SK-N-SH (cell line): ENCODE results near the gene TACC2. TPM values are rescaled to one million over a fixed set of nuclear protein-coding genes. Genes with fewer than 3 reads are reported as not detected.

Experiments
- CTCF ChIA-PET: fragments of 300-600, 350-600 bp; formaldehyde crosslinking; extraction: SDS; loops from one replicate; lab custom pipeline; 2021; lab: Yijun Ruan, JAX
- POLR2A ChIA-PET: fragments of 350-600 bp; sonication (Branson Sonifier 250); formaldehyde crosslinking; extraction: SDS; loops from one replicate; lab custom pipeline; 2020; ENCODE audit warnings: antibody characterized with exemption, inconsistent platforms; lab: Yijun Ruan, JAX
- DNase-seq: peaks from one replicate; pipeline ENCODE4 v3.0.0; 2012
- H2AFZ ChIP-seq: fragments of 200-600 bp; sonication (generic); 2 replicates; pipeline ENCODE4 v1.8.1; 2016; ENCODE audit warnings: antibody characterized with exemption, mild to moderate bottlenecking, low read depth
- H3F3A ChIP-seq: fragments of 200-600 bp; sonication (generic); replicated peaks from 2 replicates; pipeline ENCODE3; 2016; ENCODE audit warnings: antibody characterized with exemption, mild to moderate bottlenecking; ENCODE audit not compliant: insufficient read depth
- H3K27ac ChIP-seq, 2 experiments: fragments of 200-500 bp in 1 of 2; fragments of 200-600 bp in 1 of 2; sonication (Bioruptor generic) in 1 of 2; sonication (generic), shearing (Covaris generic) in 1 of 2; 2 replicates each; pipeline versions ENCODE4 v1.5.1 to v1.6.1; 2014 to 2016; ENCODE audit warnings: low read depth in 2 of 2, inconsistent platforms in 1 of 2, low read length in 1 of 2, mild to moderate bottlenecking in 1 of 2, mixed read lengths in 1 of 2
- H3K27me3 ChIP-seq: fragments of 200-600 bp; sonication (generic), shearing (Covaris generic); 2 replicates; pipeline ENCODE4 v1.6.1; 2016; ENCODE audit warnings: mixed run types; ENCODE audit not compliant: insufficient read depth
- H3K36me3 ChIP-seq, 2 experiments: fragments of 200-500 bp in 1 of 2; fragments of 200-600 bp in 1 of 2; sonication (Bioruptor generic) in 1 of 2; sonication (generic) in 1 of 2; replicated peaks in 1 of 2; 2 replicates each; pipeline versions ENCODE3 to v1.5.1; 2014 to 2016; ENCODE audit warnings: low read length in 1 of 2, mild to moderate bottlenecking in 1 of 2; ENCODE audit not compliant: insufficient read depth in 2 of 2, control insufficient read depth in 1 of 2
- H3K4me1 ChIP-seq, 2 experiments: fragments of 200-500 bp in 1 of 2; fragments of 200-600 bp in 1 of 2; sonication (Bioruptor generic) in 1 of 2; sonication (generic), shearing (Covaris generic) in 1 of 2; 2 replicates each; pipeline versions ENCODE4 v1.5.1 to v1.6.1; 2014 to 2016; ENCODE audit warnings: low read depth in 1 of 2, low read length in 1 of 2, mixed run types in 1 of 2; ENCODE audit not compliant: insufficient read depth in 2 of 2, control insufficient read depth in 1 of 2
- H3K4me2 ChIP-seq: fragments of 200-600 bp; sonication (generic), shearing (Covaris generic); 2 replicates; pipeline ENCODE4 v1.6.1; 2017; ENCODE audit warnings: mixed run types
- H3K4me3 ChIP-seq, 2 experiments: fragments of 200-500 bp in 1 of 2; fragments of 200-600 bp in 1 of 2; sonication (Bioruptor generic) in 1 of 2; sonication (generic), shearing (Covaris generic) in 1 of 2; 2 replicates each; pipeline versions ENCODE4 v1.5.1 to v1.8.1; 2014 to 2016; ENCODE audit warnings: low read depth in 2 of 2, inconsistent platforms in 1 of 2, low read length in 1 of 2, mild to moderate bottlenecking in 1 of 2, mixed read lengths in 1 of 2, moderate library complexity in 1 of 2
- H3K79me2 ChIP-seq: fragments of 200-600 bp; sonication (generic); 2 replicates; pipeline ENCODE4 v1.8.1; 2017; ENCODE audit warnings: mild to moderate bottlenecking; ENCODE audit not compliant: insufficient read depth
- H3K9ac ChIP-seq: fragments of 200-600 bp; sonication (generic); 2 replicates; pipeline ENCODE4 v1.6.1; 2017; ENCODE audit warnings: mixed run types
- H3K9me2 ChIP-seq: fragments of 200-600 bp; sonication (generic); 2 replicates; pipeline ENCODE4 v1.6.1; 2017; ENCODE audit warnings: mixed run types
- H3K9me3 ChIP-seq: fragments of 200-600 bp; sonication (generic); 2 replicates; pipeline ENCODE4 v1.6.1; 2017; ENCODE audit warnings: mixed run types, mild to moderate bottlenecking, moderate library complexity
- H4K20me1 ChIP-seq: fragments of 200-600 bp; sonication (generic); 2 replicates; pipeline ENCODE4 v1.6.1; 2017; ENCODE audit warnings: mild to moderate bottlenecking, mixed run types; ENCODE audit not compliant: insufficient read depth
- EP300 ChIP-seq, 2 experiments: IDR thresholded peaks; 2 replicates each; pipeline versions ENCODE4 v1.4.0 to v1.6.1; 2012; ENCODE audit warnings: borderline replicate concordance in 1 of 2, low read depth in 1 of 2, low read length in 1 of 2
- GATA2 ChIP-seq: sonication (generic); formaldehyde crosslinking; IDR thresholded peaks from 2 replicates; pipeline ENCODE4 v1.5.0; 2020; ENCODE audit warnings: mild to moderate bottlenecking, missing genetic modification reagents
- IRF3 ChIP-seq: fragments of 150-350 bp; IDR thresholded peaks from 2 replicates; pipeline ENCODE4 v1.6.1; 2016; ENCODE audit warnings: mild to moderate bottlenecking, low read depth, low read length
- JUND ChIP-seq: IDR thresholded peaks from 2 replicates; pipeline ENCODE4 v1.4.0; 2012
- MEF2A ChIP-seq: IDR thresholded peaks from 2 replicates; pipeline ENCODE4 v1.4.0; 2012; ENCODE audit warnings: low read depth, borderline replicate concordance
- NFIC ChIP-seq: IDR thresholded peaks from 2 replicates; pipeline ENCODE4 v1.4.0; 2012; ENCODE audit warnings: borderline replicate concordance
- NRF1 ChIP-seq: IDR thresholded peaks from 2 replicates; pipeline ENCODE4 v1.6.1; 2012; ENCODE audit warnings: low read depth, mild to moderate bottlenecking, low read length
- REST ChIP-seq: IDR thresholded peaks from 2 replicates; pipeline ENCODE4 v1.6.1; 2012; ENCODE audit warnings: mild to moderate bottlenecking, low read depth, low read length, moderate library complexity
- SIN3A ChIP-seq: IDR thresholded peaks from 2 replicates; pipeline ENCODE4 v1.6.1; 2012; ENCODE audit warnings: low read depth, mild to moderate bottlenecking, low read length, moderate library complexity, borderline replicate concordance
- SMC3 ChIP-seq: IDR thresholded peaks from 2 replicates; pipeline ENCODE4 v1.6.1; 2012; ENCODE audit warnings: low read depth, low read length, improper control_type of control experiment
- TCF12 ChIP-seq: IDR thresholded peaks from 2 replicates; pipeline ENCODE4 v1.4.0; 2012
- TEAD4 ChIP-seq: IDR thresholded peaks from 2 replicates; pipeline ENCODE4 v1.4.0; 2012; ENCODE audit warnings: mild to moderate bottlenecking, borderline replicate concordance; ENCODE audit not compliant: insufficient read depth
- WGBS: methylation state at CpG from one replicate; pipeline ENCODE4 v1.1.6; 2017; ENCODE audit warnings: low lambda C conversion rate; 5-methylcytosine and 5-hydroxymethylcytosine counted together
- polyA plus RNA-seq, 3 experiments: library from polyadenylated mRNA; depleted of rRNA; stranded (reverse); fragments of >200 nt; gene quantifications; 2 replicates each; pipeline ENCODE4 v1.2.3, GENCODE V29; 2012
- TF ChIP-seq, protein P1 (sequence below): IDR thresholded peaks from 2 replicates; pipeline ENCODE4; 2012
- TF ChIP-seq, protein P2 (sequence below): IDR thresholded peaks from 2 replicates; pipeline ENCODE4 v1.4.0; 2012; ENCODE audit warnings: low read depth, borderline replicate concordance

TACC2 gene
- polyA plus RNA-seq, 1 of the 3 experiments (the other 2 are of a cell fraction): 8.8 TPM

- TF ChIP-seq REST (no peak), JUND (no peak), IRF3 (no peak), EP300 (IDR thresholded peaks at IDR 0.05; ENCODE audit: borderline replicate concordance in 1 of 2, low read depth in 1 of 2, low read length in 1 of 2) (no peak)
These were observed 209.7 kb downstream of the TACC2 start (continued) for GRCh38 chr10:122198631-122199030.

GRCh38 chr10:122199070-122199469 is 210.1 kb downstream of the TACC2 start:
- H3K27ac ChIP-seq: no peak overlapping the region
- ChIA-PET POLR2A (no interaction called here), CTCF (interaction anchor here (0.6 kb wide), 1 partner anchor 8 kb away, joined by 3 read pairs; no protein-coding TSS in a partner anchor)
- no peaks in the 10 kb centered on the region for H4K20me1 ChIP-seq
- no peaks in the 10 kb centered on the region for H3K9me2 ChIP-seq
- 95% methylated on average over 9 of the region's 9 CpGs for WGBS
- no peak overlapping the region for H2AFZ ChIP-seq
- DNase-seq: no peak
- peaks cover 0 to 4% of the 10 kb centered on the region in 2 experiments for H3K36me3 ChIP-seq
- no peaks in the 10 kb centered on the region for H3K4me1 ChIP-seq
- H3K27me3 ChIP-seq: no peaks in the 10 kb centered on the region
- TF ChIP-seq SMC3 (no peak), GATA2 (CRISPR knock-in tag) (no peak)
- no peak overlapping the region for H3K4me2 ChIP-seq
- H3F3A ChIP-seq: no peaks in the 10 kb centered on the region
- H3K4me3 ChIP-seq: no peak overlapping the region
- no peak overlapping the region for H3K9ac ChIP-seq
- no peaks in the 10 kb centered on the region for H3K9me3 ChIP-seq
- no peaks in the 10 kb centered on the region for H3K79me2 ChIP-seq

DNA sequence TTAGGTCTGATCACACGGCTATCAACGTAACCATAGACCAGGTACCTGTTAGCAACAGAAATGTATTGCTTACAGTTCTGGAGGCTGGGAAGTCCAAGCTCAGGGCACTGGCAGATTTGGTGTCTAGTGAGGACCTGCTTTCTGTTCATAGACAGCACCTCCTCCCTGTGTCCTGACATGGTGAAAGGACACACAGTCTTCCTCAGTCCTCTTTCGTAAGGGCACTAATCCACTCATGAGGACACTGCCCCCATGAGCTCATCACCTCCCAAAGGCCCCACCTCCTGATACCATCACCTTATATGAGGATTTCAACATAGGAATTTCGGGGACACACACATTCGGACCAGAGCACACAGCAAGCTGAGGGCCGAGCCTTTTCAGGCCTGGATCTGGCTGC is 210.7 kb downstream of the TACC2 start:
- Histone ChIP-seq H3K4me1 (no peaks in the 10 kb centered on the region), H3K27me3 (no peaks in the 10 kb centered on the region), H2AFZ (no peak overlapping the region), H4K20me1 (no peaks in the 10 kb centered on the region), H3K9me3 (no peaks in the 10 kb centered on the region), H3K9ac (no peak overlapping the region), H3K27ac (no peak overlapping the region), H3F3A (no peaks in the 10 kb centered on the region), H3K4me2 (no peak overlapping the region), H3K36me3 (peaks cover 0 to 4% of the 10 kb centered on the region in 2 experiments), H3K79me2 (no peaks in the 10 kb centered on the region), H3K9me2 (no peaks in the 10 kb centered on the region), H3K4me3 (no peak overlapping the region)
- ChIA-PET CTCF (interaction anchor here (0.6 kb wide), 1 partner anchor 8 kb away, joined by 3 read pairs; no protein-coding TSS in a partner anchor), POLR2A (no interaction called here)
- 98% methylated on average over 5 of the region's 6 CpGs for WGBS
- DNase-seq: no peak
- TF ChIP-seq NFIC: no peak
- TF ChIP-seq, protein P1, sequence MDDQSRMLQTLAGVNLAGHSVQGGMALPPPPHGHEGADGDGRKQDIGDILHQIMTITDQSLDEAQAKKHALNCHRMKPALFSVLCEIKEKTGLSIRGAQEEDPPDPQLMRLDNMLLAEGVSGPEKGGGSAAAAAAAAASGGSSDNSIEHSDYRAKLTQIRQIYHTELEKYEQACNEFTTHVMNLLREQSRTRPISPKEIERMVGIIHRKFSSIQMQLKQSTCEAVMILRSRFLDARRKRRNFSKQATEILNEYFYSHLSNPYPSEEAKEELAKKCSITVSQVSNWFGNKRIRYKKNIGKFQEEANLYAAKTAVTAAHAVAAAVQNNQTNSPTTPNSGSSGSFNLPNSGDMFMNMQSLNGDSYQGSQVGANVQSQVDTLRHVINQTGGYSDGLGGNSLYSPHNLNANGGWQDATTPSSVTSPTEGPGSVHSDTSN: no peak
- TF ChIP-seq REST: no peak
- TF ChIP-seq TEAD4: no peak
- TF ChIP-seq, protein P2, sequence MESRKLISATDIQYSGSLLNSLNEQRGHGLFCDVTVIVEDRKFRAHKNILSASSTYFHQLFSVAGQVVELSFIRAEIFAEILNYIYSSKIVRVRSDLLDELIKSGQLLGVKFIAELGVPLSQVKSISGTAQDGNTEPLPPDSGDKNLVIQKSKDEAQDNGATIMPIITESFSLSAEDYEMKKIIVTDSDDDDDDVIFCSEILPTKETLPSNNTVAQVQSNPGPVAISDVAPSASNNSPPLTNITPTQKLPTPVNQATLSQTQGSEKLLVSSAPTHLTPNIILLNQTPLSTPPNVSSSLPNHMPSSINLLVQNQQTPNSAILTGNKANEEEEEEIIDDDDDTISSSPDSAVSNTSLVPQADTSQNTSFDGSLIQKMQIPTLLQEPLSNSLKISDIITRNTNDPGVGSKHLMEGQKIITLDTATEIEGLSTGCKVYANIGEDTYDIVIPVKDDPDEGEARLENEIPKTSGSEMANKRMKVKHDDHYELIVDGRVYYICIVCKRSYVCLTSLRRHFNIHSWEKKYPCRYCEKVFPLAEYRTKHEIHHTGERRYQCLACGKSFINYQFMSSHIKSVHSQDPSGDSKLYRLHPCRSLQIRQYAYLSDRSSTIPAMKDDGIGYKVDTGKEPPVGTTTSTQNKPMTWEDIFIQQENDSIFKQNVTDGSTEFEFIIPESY: no peak
- no peak for TF ChIP-seq NRF1
- TF ChIP-seq MEF2A: no peak
- TF ChIP-seq SIN3A: no peak
- TF ChIP-seq TCF12: no peak
